B cell (primary cell): ENCODE results near the gene KLRF2. TPM values are rescaled to one million over a fixed set of nuclear protein-coding genes. Genes with fewer than 3 reads are reported as not detected.

Source experiments
- ATAC-seq: fragments of 200-7000 bp; cut with Tn5 transposase; one replicate; pipeline ENCODE4 v1.10.0; 2021; ENCODE audit warnings: low read depth, mild to moderate bottlenecking, moderate number of reproducible peaks, moderate library complexity
- CTCF ChIA-PET: fragments of 350-600 bp; sonication (Branson Sonifier 250); formaldehyde crosslinking; loops from one replicate; lab custom pipeline; 2021; ENCODE audit warnings: antibody characterized with exemption, inconsistent platforms; lab: Charles Lee
- POLR2A ChIA-PET: fragments of 350-600 bp; sonication (Branson Sonifier 250); formaldehyde crosslinking; loops from one replicate; lab custom pipeline; 2021; ENCODE audit warnings: antibody characterized with exemption; lab: Charles Lee
- DNase-seq: peaks from one replicate; pipeline ENCODE4 v3.0.0; 2013
- H2AFZ ChIP-seq: 2 replicates; pipeline ENCODE4 v1.6.1; 2012; ENCODE audit warnings: mild to moderate bottlenecking, low read depth, low read length; ENCODE audit not compliant: insufficient read depth, poor library complexity, severe bottlenecking
- H3K27ac ChIP-seq, 2 donors: 1 replicate in 1 of 2; 2 replicates in 1 of 2; pipeline ENCODE4 v1.5.1; 2012 to 2013; ENCODE audit warnings: low read length in 2 of 2, mild to moderate bottlenecking in 2 of 2, moderate library complexity in 1 of 2
- H3K27me3 ChIP-seq, 4 experiments: fragments of 200-600 bp in 1 of 4; sonication (generic) in 1 of 4; replicated peaks in 1 of 4; 1 replicate in 2 of 4; 2 replicates in 2 of 4; pipeline versions ENCODE4 v1.6.1 to v1.7.0; 2013 to 2016; ENCODE audit warnings: low read length in 3 of 4, mild to moderate bottlenecking in 2 of 4, mixed read lengths in 1 of 4, moderate library complexity in 1 of 4; ENCODE audit not compliant: insufficient read depth in 4 of 4, control insufficient read depth in 3 of 4; ENCODE audit errors: control extremely low read depth in 1 of 4
- H3K36me3 ChIP-seq, 2 experiments: replicated peaks in 1 of 2; 1 replicate in 1 of 2; 2 replicates in 1 of 2; pipeline versions ENCODE4 v1.6.1 to v1.7.1; 2013; ENCODE audit warnings: low read length in 1 of 2; ENCODE audit not compliant: insufficient read depth in 2 of 2, control insufficient read depth in 1 of 2; ENCODE audit errors: control extremely low read depth in 1 of 2, extremely low read depth in 1 of 2
- H3K4me1 ChIP-seq, 2 donors: fragments of 200-600 bp in 1 of 2; sonication (generic) in 1 of 2; 1 replicate in 1 of 2; 2 replicates in 1 of 2; pipeline versions ENCODE4 v1.5.1 to v1.6.1; 2013 to 2017; ENCODE audit warnings: low read length in 2 of 2; ENCODE audit not compliant: control insufficient read depth in 2 of 2, insufficient read depth in 2 of 2
- H3K4me2 ChIP-seq: replicated peaks from 2 replicates; pipeline ENCODE3; 2012; ENCODE audit warnings: mild to moderate bottlenecking, low read depth, low read length; ENCODE audit not compliant: poor library complexity, severe bottlenecking
- H3K4me3 ChIP-seq, 5 experiments: fragments of 200-600 bp in 1 of 5; sonication (generic) in 1 of 5; 1 replicate in 3 of 5; 2 replicates in 2 of 5; pipeline versions ENCODE4 v1.5.1 to v1.7.0; 2011 to 2016; ENCODE audit warnings: low read length in 4 of 5, mild to moderate bottlenecking in 4 of 5, low read depth in 2 of 5, control low read depth in 1 of 5, moderate library complexity in 1 of 5; ENCODE audit not compliant: insufficient read depth in 1 of 5; ENCODE audit errors: control extremely low read depth in 1 of 5, extremely low read depth in 1 of 5
- H3K79me2 ChIP-seq: fragments of 200-600 bp; sonication (generic); one replicate; pipeline ENCODE4 v1.6.0; 2016; ENCODE audit warnings: low read length; ENCODE audit not compliant: control insufficient read depth, insufficient read depth
- H3K9ac ChIP-seq: fragments of 200-600 bp; sonication (generic); 2 replicates; pipeline ENCODE4 v1.6.1; 2017; ENCODE audit warnings: mild to moderate bottlenecking, low read length, moderate library complexity
- H3K9me3 ChIP-seq, 3 donors: one replicate each; pipeline versions ENCODE4 v1.6.1 to v1.7.1; 2013; ENCODE audit warnings: low read length in 2 of 3; ENCODE audit not compliant: control insufficient read depth in 2 of 3, insufficient read depth in 1 of 3; ENCODE audit errors: control extremely low read depth in 1 of 3
- H4K20me1 ChIP-seq: 2 replicates; pipeline ENCODE4 v1.6.0; 2012; ENCODE audit warnings: mild to moderate bottlenecking, low read length; ENCODE audit not compliant: insufficient read depth, control insufficient read depth, poor library complexity, severe bottlenecking
- H3K27ac Mint-ChIP-seq: one replicate; pipeline ENCODE4 v1.8.0; 2021; ENCODE audit warnings: mixed read lengths
- H3K27me3 Mint-ChIP-seq: one replicate; pipeline ENCODE4 v1.8.0; 2021; ENCODE audit warnings: mixed read lengths
- H3K4me1 Mint-ChIP-seq: one replicate; pipeline ENCODE4 v1.8.0; 2021; ENCODE audit warnings: mixed read lengths
- H3K4me3 Mint-ChIP-seq: one replicate; pipeline ENCODE4 v1.8.0; 2021; ENCODE audit warnings: mixed read lengths
- H3K9me3 Mint-ChIP-seq: one replicate; pipeline ENCODE4 v1.8.0; 2022; ENCODE audit warnings: mixed read lengths; ENCODE audit not compliant: insufficient read depth
- CTCF ChIP-seq: fragments of 200-600 bp; IDR thresholded peaks from one replicate; pipeline ENCODE4 v1.8.0; 2022; ENCODE audit warnings: antibody characterized with exemption, mild to moderate bottlenecking
- EZH2 ChIP-seq: IDR thresholded peaks from 2 replicates; pipeline ENCODE4 v1.6.1; 2012; ENCODE audit warnings: borderline replicate concordance, low read depth, mild to moderate bottlenecking, moderate library complexity, low read length; ENCODE audit not compliant: insufficient read depth, poor library complexity, severe bottlenecking
- WGBS: methylation state at CpG from one replicate; pipeline ENCODE4 v1.1.5; 2013; ENCODE audit warnings: missing lambda C conversion rate; ENCODE audit not compliant: insufficient coverage; 5-methylcytosine and 5-hydroxymethylcytosine counted together
- intact Hi-C: fragments of 100-400 bp; cut with micrococcal nuclease; formaldehyde crosslinking; loops from one replicate; pipeline ENCODE4 v1.10.0; 2022
- polyA plus RNA-seq: library from polyadenylated mRNA; depleted of rRNA; stranded (reverse); fragments of >200 nt; gene quantifications from 2 replicates; pipeline ENCODE4 v1.2.3, GENCODE V29; 2012
- total RNA-seq, 2 donors: library from RNA; stranded (reverse); fragments of 120-200 nt in 1 of 2; gene quantifications; 1 replicate in 1 of 2; 2 replicates in 1 of 2; pipeline versions ENCODE4 v1.2.3 to v1.2.4, GENCODE V29; 2013 to 2022

Gene KLRF2
- total and polyA plus RNA-seq, 2 donors (not counting 1 experiment from before 2014, with no cell fraction given), result 0.36 TPM; not detected in 1

DNA sequence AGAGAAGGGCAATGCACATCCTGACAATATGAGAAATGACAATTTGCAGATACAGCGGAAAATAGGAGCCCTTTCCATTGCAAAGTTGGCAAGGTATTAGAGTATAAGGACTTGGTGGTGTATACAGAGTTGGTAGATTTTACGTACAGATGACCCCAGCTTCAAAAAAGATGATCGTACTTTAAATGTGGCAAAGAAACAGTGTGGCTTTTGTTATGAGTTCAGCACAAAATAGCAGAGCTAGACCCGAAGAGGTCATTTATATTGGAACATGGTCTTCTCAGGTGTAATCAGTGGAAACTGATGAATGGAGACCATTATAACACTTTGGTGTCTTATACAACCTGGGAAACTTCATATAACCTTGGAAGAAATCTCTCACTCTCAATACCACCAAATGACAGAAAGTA is 14.4 kb upstream of the KLRF2 start:
- Histone ChIP-seq H3K4me3 (peak overlapping the region; percentile 33 to 97 (median 60)), H3K36me3 (no peaks in the 10 kb centered on the region), H3K9ac (peak overlapping the region; percentile 69), H4K20me1 (peaks cover 17% of the 10 kb centered on the region), H3K4me2 (peak overlapping the region; percentile 75), H3K27ac (peak overlapping the region; percentile 59 to 90), H2AFZ (no peak overlapping the region), H3K79me2 (peaks cover 83% of the 10 kb centered on the region), H3K27me3 (no peaks in the 10 kb centered on the region), H3K9me3 (peaks cover 0 to 10% (median 0%) of the 10 kb centered on the region in 3 donors), H3K4me1 (peaks cover 10 to 19% of the 10 kb centered on the region in 2 donors)
- Mint-ChIP-seq H3K4me1 (peaks cover 47% of the 10 kb centered on the region), H3K4me3 (peak overlapping the region; percentile 90), H3K9me3 (peaks cover 11% of the 10 kb centered on the region), H3K27ac (peak overlapping the region; percentile 81), H3K27me3 (no peaks in the 10 kb centered on the region)
- DNase-seq, result peak; percentile 43
- no peak for ATAC-seq
- intact Hi-C loops, result loop anchor here (2.0 to 10.0 kb wide), 5 partner anchors 55 to 745 kb away; partner anchors contain the start of gene MAGOHB
- POLR2A ChIA-PET, result no interaction called here
- TF ChIP-seq CTCF (no peak), EZH2 (no peak)
- WGBS, result 3% methylated on average over 3 of the region's 4 CpGs
- CTCF ChIA-PET, result interaction anchor here (0.9 to 4.3 kb wide), 5 partner anchors 53 to 325 kb away, joined by 3 to 14 read pairs (median 4); no protein-coding TSS in a partner anchor

GRCh38 chr12:9867531-9867930 is 13.8 kb upstream of the KLRF2 start:
- Histone ChIP-seq H3K9ac (peak overlapping the region; percentile 69), H3K27ac (peak overlapping the region; percentile 59 to 90), H3K4me3 (peak overlapping the region; percentile 33 to 97 (median 60)), H3K27me3 (no peaks in the 10 kb centered on the region), H4K20me1 (peaks cover 14% of the 10 kb centered on the region), H3K9me3 (peaks cover 0 to 10% (median 0%) of the 10 kb centered on the region in 3 donors), H3K36me3 (no peaks in the 10 kb centered on the region), H3K79me2 (peaks cover 78% of the 10 kb centered on the region), H3K4me1 (peaks cover 14 to 20% of the 10 kb centered on the region in 2 donors), H3K4me2 (peak overlapping the region; percentile 75), H2AFZ (no peak overlapping the region)
- whole genome bisulfite sequencing, result no CpG with 5 or more reads among the region's 4 CpGs
- POLR2A ChIA-PET, result no interaction called here
- intact Hi-C loops, result loop anchor here (2.0 to 10.0 kb wide), 5 partner anchors 55 to 745 kb away; partner anchors contain the start of gene MAGOHB
- Mint-ChIP-seq H3K4me1 (peaks cover 51% of the 10 kb centered on the region), H3K9me3 (peaks cover 11% of the 10 kb centered on the region), H3K4me3 (peak overlapping the region; percentile 90), H3K27ac (no peak overlapping the region), H3K27me3 (no peaks in the 10 kb centered on the region)
- TF ChIP-seq CTCF (no peak), EZH2 (no peak)
- no peak for DNase-seq
- no peak for ATAC-seq
- CTCF ChIA-PET, result interaction anchor here (0.9 to 4.3 kb wide), 5 partner anchors 53 to 324 kb away, joined by 3 to 14 read pairs (median 4); no protein-coding TSS in a partner anchor
